Measurements from ENCODE around the gene PTGES.

GRCh38 chr9:129735546-129735945 is 17.3 kb downstream of the PTGES start:
- TF ChIP-seq CTCF (IDR thresholded peaks at IDR 0.05) (no peak), EZH2 (IDR thresholded peaks at IDR 0.05) (no peak)
